Stimulated activated CD8-positive, alpha-beta memory T cell treated with anti-CD3 and anti-CD28 coated beads, Interleukin-12 subunit alpha, Interleukin-12 subunit beta, amount 100 ng/mL, for 4 hours (primary cell): ENCODE data around the gene BAIAP2.

ENCODE experiments used
- DNase-seq: peaks from one replicate; pipeline ENCODE4 v3.0.0-alpha.2; 2020; ENCODE audit warnings: low read depth

BAIAP2 gene, protein sequence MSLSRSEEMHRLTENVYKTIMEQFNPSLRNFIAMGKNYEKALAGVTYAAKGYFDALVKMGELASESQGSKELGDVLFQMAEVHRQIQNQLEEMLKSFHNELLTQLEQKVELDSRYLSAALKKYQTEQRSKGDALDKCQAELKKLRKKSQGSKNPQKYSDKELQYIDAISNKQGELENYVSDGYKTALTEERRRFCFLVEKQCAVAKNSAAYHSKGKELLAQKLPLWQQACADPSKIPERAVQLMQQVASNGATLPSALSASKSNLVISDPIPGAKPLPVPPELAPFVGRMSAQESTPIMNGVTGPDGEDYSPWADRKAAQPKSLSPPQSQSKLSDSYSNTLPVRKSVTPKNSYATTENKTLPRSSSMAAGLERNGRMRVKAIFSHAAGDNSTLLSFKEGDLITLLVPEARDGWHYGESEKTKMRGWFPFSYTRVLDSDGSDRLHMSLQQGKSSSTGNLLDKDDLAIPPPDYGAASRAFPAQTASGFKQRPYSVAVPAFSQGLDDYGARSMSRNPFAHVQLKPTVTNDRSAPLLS

DNA sequence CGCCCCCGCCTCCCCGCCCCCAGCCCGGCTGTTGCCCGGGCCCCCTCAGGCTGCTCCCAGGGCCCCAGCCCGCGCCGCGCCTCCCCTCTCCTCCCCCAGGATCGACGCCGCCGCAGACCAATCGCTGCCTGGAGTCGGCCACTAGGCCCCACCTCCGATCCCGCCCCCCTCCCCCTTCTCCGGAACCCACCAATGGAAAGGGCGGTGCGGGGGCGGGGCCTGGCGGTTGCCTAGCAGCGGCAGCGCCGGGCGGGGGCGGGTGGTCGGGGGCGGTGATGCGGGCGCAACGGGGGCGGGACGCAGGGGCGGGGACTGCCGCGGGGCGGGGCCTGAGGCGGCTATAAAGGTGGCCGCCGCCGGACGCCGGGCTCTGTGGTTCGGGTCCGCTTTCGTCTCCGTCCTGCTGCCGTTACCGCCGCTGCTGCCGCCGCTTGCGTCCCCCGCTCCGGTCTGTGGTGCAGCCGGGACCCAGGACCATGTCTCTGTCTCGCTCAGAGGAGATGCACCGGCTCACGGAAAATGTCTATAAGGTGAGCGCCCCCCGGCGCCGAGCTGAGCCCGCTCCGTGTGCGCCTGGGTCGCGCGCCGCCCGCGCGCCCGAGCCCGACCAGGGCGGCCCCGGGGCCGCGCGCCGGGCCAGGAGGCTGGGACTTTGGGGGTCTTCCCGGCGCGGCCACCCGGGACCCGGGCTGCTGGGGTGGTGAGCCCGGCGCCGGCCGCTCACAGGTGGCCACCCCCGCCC is at the start of gene BAIAP2:
Gene BAIAP2 (plus strand): TSS at position 373 of the 742 bp plus-strand sequence. CDS start 104 bp downstream, at position 477.
- DNase-seq = peak; percentile 94

DNA sequence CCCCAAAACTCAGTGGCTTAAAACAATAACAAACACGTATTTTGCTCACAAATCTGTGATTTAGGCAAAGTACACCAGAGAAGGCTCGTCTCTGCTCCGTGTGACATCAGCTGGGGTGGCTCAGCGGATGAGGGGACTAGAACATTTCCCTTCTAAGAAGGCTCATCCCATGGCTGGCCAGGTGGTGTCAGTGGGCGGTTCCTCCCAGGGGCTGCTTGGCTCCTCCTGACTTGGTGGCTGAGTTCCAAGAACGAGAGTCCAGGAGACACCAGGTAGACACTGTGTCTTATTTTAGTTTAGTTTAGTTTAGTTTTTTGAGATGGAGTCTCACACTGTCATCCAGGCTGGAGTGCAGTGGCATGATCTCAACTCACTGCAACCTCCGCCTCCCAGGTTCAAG is 48.9 kb upstream of the BAIAP2 start:
- no peak for DNase-seq

DNA sequence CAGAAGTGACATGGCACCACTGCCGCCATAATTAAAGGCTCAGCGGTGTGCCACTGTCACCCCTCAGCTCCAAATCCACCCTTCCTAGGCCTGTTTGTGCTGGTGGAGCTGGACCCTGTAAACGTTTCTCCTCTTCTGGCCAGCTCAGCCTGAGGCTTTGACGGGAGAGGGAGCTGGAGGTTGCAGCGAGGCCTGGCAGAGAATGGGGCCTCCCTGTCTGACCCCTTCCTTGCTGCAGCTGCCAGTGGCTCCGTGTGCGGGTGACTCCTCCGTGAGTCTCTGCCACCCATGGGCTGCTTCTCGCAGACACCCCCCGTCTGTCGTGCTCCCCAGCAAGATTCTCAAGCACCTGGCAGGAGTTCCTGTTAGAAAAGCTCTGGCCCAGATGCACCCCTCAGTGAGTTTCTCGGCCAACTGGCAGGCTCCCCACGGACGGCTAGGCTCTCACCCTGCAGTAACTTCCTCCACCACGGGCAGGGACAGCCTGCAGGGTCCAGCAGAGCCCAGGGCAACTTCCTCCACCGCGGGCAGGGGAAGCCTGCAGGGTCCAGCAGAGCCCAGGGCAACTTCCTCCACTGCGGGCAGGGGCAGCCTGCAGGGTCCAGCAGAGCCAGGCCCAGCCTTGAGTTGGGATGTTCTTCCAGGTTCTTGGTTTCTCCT is 48.0 kb upstream of the BAIAP2 start:
- DNase-seq = no peak

DNA sequence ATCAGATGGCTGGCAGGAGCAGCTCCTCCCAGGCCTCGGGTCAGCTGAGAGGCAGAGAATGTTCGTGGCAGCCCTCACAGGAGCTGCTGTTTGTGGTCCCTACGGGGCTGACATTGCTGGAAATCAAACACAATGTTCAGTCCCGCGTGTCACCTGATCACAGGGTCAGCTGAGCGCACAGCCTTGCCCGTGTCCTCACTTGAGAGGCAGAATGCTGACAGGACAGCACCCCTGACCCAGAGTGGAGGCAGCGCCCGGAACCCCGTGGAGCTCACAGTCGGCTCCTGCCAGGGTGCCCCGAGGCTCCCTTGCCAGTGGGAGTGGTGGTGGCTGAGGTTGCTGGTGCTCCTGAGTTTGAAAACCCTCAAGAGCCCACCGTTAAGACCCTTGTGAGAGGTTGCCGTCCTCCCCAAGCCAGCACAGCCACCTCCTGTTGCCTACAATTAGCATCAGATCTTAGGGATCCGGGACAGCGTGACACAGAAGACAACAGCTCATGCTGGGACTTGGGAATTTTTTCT is 47.0 kb upstream of the BAIAP2 start:
- DNase-seq = no peak

DNA sequence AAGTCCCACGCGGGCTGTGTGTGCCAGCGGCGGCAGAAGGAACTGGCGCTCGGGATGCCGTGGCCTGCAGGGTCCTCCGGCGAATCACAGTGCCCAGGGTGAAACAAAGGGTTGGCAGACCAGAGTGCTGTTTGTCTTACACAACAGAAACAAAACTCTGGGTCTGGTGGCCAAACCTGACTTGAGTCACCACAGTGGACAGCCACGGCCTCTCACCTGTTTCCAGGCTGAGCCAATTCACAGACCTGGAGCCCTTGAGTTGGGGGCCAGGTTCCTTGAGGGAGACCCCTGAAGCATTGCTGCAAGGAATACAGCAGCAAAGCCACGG is 45.4 kb upstream of the BAIAP2 start:
- DNase-seq = no peak

DNA sequence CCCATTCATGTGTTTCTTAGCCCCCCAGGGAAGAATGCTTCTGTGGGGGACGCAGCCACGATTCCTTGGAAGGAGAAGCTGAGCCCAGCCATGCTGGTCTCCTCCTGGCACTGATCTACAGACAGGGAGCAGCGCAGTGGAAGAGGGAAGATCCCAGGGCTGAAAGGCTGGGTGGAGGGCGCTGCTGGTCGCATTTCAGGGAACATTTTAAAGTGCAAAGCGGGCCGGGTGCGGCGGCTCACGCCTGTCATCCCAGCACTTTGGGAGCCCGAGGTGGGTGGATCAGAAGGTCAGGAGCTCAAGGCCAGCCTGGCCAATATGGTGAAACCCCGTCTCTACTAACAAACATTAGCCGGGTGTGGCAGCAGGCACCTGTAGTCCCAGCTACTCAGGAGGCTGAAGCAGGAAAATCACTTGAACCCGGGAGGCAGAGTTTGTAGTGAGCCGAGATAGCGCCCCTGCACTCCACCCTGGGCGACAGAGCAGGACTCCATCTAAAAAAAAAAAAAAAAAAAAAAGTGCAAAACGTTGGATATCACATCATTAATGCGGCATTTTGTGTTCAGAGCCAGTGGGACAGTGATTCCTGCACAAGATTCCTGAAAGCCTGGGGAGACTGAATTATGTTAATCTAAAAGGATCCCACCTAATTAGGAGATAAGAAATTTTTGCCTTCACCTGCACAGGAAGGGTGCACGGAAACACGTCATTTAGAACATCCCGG is 43.9 kb upstream of the BAIAP2 start:
- no peak for DNase-seq

DNA sequence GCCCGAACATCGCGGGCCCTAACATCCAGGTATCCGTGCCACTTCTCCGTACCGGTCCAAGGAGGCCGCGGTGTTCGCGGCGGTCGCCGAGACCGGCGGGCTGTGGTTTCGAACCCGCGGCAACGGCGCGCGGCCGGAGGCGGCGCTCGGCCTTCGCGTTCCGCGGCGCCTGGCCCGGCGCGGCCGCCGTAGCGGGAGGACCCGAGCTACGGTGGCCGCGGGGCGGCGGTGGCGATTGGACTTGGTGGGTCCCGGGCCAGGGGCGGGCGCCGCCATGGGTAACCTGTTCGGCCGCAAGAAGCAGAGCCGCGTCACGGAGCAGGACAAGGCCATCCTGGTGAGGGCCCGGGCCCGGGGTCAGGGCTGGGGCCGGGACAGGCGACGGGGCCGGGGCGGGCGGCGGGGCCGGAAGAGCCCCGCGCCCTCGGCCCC is 43.3 kb upstream of the BAIAP2 start, which contains the start of gene CHMP6:
Gene CHMP6 (plus strand): TSS at position 197 of the 432 bp plus-strand sequence. CDS start 78 bp downstream, at position 275.
- DNase-seq = peak; percentile 53

DNA sequence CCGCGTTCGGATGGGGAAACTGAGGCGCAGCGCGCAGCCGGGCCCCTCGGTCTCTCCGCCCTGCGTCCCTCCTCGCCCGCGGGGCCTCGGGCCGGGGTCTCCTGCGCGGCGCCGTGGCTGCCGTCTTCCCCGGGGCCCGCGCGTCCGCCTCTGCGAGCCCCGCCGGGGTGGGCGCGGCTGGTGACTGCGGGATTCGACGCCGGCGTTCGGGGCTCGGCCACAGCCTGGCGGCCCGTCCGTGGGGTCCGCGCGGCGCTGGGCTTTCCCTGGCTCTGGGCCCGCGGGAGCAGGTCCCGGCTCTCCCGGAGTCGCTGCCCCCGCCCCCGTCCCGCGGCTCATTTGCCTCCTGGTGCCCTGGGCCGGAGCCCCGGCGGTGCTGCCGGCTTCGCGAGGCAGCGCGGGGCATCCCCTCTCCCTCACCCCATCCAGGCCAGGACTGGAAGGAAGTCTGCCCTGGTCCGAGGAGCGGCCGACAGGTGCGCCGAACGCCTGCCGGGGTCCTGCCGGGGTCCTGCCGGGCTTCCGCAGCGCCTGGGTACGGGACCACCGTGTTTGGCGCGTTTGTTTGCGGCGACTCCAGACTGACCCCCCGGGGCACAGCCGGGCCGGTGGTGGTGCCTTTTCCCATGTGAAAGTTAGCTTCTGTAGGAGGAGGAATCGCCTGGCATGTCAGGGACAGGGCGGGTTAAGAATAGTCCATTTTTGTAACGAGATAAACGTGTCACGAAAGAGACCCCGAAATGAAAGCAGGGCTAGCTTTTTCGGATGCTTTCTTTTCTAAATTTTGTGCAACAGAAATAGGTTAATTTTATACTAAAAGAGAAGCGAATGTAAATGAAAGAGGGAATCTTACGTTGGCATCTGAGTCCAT is 42.6 kb upstream of the BAIAP2 start:
- DNase-seq = no peak

DNA sequence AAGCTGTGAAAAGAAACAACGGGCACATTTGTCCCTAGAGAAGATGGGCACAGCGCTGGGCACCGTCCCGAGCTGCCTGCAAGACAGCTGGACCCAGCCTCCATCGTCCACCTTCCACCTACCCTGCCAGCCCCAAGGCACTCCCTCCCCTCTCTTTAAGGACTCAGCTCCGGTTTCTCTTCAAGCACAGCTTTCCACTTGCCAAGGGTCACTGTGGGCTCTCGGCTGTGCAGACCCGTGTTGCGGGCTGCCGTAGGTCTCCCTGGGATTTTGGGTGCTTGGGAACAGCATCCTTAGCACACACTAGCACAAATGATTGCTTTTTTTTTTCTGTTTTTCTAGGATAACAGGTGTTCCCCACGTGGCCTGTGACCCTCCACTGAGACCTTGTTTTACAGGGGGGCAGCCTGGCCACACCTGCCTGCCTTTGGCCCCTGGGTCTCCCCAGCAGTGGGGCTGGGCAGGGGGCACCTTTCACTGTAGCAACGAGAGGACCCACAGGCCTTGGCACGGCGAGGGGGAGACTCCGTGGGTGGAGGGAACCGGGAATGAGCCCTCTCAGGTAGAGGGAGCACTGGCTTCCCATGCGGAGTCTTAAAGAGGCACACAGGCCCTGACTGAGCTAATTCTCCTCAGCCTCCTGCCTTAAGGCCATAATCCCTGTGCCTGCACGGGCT is 41.9 kb upstream of the BAIAP2 start:
- no peak for DNase-seq

DNA sequence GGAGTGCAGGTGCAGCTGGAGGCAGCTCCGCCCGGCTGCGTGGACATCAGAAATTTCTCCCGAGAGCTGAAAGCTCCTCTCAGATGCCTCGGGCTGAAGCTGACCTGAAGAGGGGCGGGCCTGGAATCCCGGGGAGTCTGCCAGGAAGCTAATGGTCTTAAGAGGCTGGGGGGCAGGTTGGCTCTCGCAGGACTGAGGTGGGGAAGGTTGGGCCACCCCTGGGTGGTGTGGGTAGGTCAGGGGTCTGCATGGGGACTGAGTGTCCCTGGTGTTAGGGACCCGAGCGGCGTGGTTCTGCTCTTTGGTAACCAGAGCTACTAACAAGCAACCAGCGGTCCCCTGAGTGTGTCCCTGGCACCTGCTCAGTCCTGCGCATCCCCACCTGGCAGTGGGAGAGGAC is 39.8 kb upstream of the BAIAP2 start:
- DNase-seq = no peak

DNA sequence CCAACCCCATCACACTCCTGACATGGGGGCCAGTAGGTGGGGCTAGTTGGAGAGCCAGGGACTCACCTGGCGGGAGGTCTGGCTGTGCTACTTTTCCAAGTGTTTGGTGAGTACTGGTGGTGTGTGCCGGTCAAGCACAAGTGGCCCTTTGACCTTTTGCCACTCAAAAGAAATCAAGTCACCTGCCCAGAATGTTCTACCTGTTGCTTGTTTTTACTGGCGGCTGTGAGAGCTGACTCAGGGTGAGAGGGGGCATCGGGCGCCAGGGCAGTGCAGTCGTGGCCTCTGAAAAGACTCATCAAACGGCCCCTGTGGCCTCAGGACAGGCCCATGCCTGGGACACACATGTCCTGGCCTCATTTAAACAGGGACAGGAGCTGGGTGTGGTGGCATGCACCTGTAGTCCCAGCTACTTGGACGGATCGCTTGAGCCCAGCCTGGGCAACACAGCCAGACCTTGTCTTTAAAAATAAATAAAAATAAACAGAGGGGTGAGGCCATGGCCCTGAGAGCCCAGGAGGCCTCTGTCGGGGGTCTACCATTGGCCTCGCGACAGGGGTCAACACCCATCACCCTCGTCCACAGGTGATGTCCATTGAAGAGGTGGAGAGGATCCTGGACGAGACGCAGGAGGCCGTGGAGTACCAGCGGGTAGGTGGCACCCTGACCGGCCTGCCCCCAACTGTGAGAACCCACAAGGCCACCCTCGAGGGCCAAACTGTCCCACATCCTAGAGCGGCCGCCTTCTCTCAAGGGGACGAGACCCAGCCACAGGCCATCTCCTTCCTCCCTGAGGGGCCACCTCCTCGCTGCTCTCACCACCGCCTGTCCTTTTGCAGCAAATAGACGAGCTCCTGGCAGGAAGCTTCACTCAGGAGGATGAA is 38.3 kb upstream of the BAIAP2 start:
- DNase-seq = no peak

DNA sequence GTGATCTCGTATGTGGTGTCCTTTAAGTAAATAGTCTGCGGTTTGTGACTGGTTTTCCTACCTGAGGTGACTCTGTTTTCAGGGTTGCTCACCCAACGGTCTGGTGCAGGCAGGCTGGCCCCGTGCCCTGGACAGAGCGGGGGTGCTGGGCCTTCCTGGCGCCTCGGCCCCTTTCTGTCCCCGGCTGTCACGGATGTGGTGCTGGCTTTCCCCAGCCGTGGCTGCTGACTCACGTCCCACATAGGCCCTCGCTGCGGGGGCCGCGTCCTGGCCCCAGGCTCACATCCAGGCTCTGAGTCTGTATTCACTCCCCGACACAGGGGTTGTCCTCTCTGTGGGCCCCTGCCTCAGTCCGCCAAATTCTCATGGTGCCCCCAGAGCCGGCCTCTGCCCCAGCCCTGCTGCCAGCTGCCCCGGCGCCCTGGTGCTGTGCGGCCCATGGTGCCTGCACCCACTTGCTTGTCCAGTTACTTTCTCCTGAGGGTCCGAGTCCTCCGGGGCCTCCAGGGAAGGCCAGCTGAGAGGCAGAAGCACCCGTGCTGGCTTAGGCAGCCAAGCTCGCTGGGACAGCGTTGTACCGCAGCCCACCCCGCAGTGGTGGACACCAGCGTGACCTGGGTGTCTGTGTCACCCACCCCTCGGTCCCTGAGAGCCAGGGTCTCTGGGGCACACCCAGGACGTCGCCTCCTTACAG is 37.4 kb upstream of the BAIAP2 start:
- DNase-seq = no peak

DNA sequence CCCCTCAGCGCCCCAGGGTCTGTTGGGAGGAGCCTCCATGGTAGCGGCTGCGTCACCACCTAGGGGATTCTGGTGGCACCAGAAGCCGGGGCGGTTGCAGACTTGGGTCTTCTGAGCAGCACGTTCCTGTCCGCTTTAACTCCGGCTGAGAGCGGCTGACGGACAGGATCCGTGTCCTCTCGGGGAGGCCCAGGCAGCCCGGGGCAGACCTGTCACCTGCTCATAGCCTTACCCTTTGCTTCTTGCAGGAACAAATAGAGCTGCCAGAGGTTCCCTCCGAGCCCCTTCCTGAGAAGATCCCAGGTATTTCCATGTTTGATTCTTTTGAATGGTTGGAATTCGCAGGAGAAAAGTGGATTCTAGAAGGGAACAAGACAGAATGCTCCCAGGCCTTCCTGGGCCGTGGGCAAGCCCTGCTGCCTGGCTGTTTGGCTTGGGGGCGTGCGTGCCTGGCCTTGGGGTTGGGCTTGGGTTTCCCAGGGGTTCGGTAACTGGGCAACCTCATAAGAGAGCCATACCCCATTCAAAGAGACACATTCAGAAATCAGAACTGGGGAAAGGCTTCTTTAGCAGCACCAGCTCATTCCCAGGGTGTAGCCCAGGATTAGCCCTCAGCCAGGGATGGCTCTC is 36.7 kb upstream of the BAIAP2 start:
- no peak for DNase-seq

DNA sequence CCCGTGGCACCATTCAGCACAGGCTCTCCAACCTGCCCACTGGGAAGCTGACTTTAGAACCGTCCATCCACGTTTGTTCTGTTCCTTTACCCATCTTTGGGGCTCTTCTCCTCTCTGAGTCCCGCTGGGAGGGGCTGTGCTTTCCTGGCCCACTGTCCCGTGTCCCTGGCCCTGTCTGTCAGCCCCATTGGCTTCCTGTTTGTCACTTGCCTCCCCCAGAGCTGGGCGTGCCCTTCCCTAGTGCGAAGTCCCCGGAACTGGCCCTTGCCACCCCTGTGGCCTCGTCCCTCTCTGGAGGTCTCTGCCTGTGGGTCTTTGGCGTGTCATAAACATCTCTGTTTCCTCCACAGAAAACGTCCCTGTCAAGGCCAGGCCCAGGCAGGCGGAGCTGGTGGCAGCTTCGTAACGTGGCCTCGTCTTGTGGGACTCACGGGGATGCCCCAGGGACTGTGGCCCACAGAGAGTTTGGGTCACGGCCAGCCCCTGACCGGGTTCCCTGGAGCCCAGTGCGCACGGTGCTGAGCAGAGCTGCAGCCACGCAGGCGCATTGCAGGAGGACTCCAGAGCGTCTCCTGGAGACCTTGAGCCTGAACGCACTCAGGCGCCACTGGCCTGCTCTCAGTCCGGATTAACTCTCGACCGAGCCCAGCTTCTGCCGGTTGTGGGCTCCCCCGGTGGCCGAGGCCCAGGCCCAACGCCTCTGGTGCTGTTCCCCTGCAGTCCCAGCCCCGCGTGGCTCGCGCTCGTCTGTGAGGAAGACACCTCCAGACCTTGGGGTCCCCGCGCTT is 36.0 kb upstream of the BAIAP2 start:
- DNase-seq = no peak

DNA sequence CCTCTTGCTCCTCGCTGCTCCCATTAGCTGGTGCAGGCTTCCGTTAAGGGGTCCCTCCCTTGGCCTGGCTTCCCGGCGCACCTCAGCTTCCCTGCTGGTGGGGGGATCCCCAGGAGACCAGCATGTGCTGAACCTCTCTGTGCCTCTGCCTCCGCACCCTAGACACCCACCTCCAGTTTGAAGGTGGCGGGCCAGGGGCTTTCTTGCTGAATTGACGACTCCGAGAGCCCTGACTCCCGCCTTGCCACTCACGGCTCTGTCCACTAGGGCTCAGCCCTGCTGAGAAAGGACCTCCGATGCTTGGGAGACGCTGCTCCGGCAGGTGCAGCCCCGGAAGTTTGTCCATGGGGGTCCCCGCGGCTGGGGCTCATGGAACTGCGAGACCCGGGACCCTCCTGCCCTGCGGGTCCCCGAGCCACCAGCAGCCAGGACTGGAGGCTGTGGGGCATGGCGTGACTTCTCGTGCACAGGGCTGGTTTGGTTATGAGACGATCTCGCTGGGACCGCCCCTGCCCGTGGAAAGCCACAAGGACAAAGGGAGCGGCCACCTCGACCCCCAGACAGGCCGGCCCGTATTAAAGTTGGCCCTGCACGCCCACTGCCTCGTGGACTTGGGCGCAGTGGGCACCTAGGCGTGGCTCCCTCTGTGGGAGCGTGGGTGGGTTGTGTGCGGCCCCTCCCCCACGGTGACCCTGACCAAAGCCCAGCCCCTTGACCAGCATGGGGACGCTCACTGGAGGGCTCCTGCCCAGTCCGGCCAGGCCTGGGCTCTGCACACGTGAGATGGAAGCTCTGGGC is 35.2 kb upstream of the BAIAP2 start:
- DNase-seq = no peak

DNA sequence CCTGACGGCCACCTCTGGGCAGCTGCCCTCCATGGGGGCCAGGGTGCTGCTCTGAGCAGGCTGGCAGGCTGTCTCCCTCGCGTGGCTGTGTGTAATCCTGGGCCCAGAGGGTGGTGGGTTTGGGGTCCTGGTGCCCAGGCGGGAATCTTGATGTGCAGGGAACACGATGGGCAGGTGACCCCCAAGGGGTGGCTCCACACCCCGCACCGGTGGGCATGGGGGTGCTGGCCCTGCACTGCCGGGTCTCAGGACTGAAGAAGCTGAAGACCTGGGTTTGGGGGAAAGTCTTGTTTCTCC is 34.7 kb upstream of the BAIAP2 start:
- DNase-seq = no peak
